Neural crest cell (in vitro differentiated cells): ENCODE results near the gene PRR19. TPM values are rescaled to one million over a fixed set of nuclear protein-coding genes. Genes with fewer than 3 reads are reported as not detected.

Experiments used
- DNase-seq: peaks from one replicate; pipeline ENCODE4 v3.0.0; 2021; ENCODE audit warnings: low read depth, mixed read lengths, low spot score
- H3K27ac Mint-ChIP-seq: one replicate; pipeline ENCODE4 v1.8.0; 2021; ENCODE audit warnings: mild to moderate bottlenecking, mixed read lengths; ENCODE audit not compliant: unreplicated experiment
- H3K27me3 Mint-ChIP-seq: 2 replicates; pipeline ENCODE4 v1.8.0; 2021; ENCODE audit warnings: low read depth, mild to moderate bottlenecking, mixed read lengths
- H3K36me3 Mint-ChIP-seq: 2 replicates; pipeline ENCODE4 v1.8.0; 2021; ENCODE audit warnings: low read depth, mild to moderate bottlenecking, mixed read lengths
- H3K4me1 Mint-ChIP-seq: 2 replicates; pipeline ENCODE4 v1.8.0; 2021; ENCODE audit warnings: mixed read lengths
- H3K4me3 Mint-ChIP-seq: one replicate; pipeline ENCODE4 v1.8.0; 2021; ENCODE audit warnings: mild to moderate bottlenecking, mixed read lengths
- H3K9me3 Mint-ChIP-seq: 2 replicates; pipeline ENCODE4 v1.8.0; 2021; ENCODE audit warnings: mixed read lengths
- total RNA-seq: library from RNA; stranded (reverse); gene quantifications from 2 replicates; pipeline ENCODE4 v1.2.1, GENCODE V29; 2021
- TF ChIP-seq, protein P1 (sequence below): fragments of 200-600 bp; sonication (generic); conservative IDR thresholded peaks from 2 replicates; pipeline ENCODE4 v1.5.0; 2021; ENCODE audit warnings: antibody characterized with exemption, mild to moderate bottlenecking

Gene PRR19
- total RNA-seq, 1 donor from 2014 or later = 2.8 TPM

DNA sequence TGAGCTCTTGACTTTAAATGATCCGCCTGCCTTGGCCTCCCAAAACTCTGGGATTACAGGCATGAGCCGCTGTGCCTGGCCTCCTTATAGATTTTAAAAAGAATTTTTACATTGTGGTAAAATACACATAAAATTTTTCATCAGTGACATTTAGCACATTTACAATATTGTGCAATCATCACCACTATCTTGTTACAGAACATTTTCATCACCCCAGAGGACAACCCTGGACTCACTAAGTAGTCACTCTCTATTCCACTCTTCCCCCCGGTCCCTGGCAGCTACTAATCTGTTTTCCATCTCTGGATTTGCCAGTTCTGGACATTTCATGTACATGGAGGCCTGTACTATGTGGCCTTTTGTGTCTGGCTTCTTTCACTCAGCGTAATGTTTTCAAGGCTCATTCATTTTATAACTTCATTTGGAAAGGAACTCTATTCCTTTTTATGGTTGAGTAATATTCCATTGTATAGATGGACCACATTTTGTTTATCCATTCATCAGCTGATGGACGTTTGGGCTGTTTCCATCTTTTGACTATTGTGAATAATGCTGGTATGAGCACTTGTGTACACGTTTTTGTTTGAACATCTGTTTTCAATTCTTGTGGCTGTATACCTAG, 43.4 kb downstream of the PRR19 start:
- Mint-ChIP-seq H3K27me3 (no peaks in the 10 kb centered on the region), H3K36me3 (peaks cover 7% of the 10 kb centered on the region), H3K4me1 (peaks cover 4% of the 10 kb centered on the region), H3K4me3 (no peak overlapping the region), H3K9me3 (no peaks in the 10 kb centered on the region), H3K27ac (no peak overlapping the region)
- no peak for DNase-seq
- TF ChIP-seq, protein P1, sequence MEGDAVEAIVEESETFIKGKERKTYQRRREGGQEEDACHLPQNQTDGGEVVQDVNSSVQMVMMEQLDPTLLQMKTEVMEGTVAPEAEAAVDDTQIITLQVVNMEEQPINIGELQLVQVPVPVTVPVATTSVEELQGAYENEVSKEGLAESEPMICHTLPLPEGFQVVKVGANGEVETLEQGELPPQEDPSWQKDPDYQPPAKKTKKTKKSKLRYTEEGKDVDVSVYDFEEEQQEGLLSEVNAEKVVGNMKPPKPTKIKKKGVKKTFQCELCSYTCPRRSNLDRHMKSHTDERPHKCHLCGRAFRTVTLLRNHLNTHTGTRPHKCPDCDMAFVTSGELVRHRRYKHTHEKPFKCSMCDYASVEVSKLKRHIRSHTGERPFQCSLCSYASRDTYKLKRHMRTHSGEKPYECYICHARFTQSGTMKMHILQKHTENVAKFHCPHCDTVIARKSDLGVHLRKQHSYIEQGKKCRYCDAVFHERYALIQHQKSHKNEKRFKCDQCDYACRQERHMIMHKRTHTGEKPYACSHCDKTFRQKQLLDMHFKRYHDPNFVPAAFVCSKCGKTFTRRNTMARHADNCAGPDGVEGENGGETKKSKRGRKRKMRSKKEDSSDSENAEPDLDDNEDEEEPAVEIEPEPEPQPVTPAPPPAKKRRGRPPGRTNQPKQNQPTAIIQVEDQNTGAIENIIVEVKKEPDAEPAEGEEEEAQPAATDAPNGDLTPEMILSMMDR = no peak

DNA sequence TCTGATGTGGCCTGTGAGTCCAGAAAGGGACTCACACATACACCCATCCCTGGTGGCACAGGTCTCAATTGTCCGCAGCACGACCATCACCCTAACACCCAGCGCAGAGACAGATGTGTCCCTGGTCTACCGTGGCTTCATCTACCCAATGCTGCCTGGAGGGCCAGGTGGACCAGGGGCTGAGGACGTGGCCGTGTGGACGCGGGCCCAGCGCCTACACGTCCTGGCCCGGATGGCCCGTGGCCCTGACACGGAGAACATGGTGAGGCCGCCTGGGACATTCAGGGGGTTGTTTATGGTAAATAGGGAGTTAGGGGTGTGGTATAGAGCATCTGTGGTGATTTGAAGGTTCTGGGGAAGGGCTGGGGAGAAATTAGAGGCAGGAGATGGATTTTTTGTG, 46.3 kb downstream of the PRR19 start:
- Mint-ChIP-seq H3K9me3 (no peaks in the 10 kb centered on the region), H3K4me3 (no peak overlapping the region), H3K36me3 (peaks cover 7% of the 10 kb centered on the region), H3K27me3 (no peaks in the 10 kb centered on the region), H3K4me1 (peaks cover 15% of the 10 kb centered on the region), H3K27ac (no peak overlapping the region)
- no peak for DNase-seq
- TF ChIP-seq, protein P1 = no peak

- Mint-ChIP-seq H3K36me3 (peaks cover 11% of the 10 kb centered on the region), H3K4me3 (no peak overlapping the region), H3K9me3 (no peaks in the 10 kb centered on the region), H3K27ac (peak overlapping the region; percentile 84), H3K4me1 (peaks cover 20% of the 10 kb centered on the region), H3K27me3 (no peaks in the 10 kb centered on the region)
- no peak for DNase-seq
- TF ChIP-seq, protein P1 = no peak
These were observed 47.6 kb downstream of the PRR19 start for GRCh38 chr19:42349378-42350107.

GRCh38 chr19:42350417-42350816, 48.5 kb downstream of the PRR19 start:
- TF ChIP-seq, protein P1 = no peak

GRCh38 chr19:42351079-42351735, 49.3 kb downstream of the PRR19 start:
- H3K27me3 Mint-ChIP-seq = no peaks in the 10 kb centered on the region

More at GRCh38 chr19:42350417-42350816, 48.5 kb downstream of the PRR19 start:
- peaks cover 9% of the 10 kb centered on the region for H3K36me3 Mint-ChIP-seq
- H3K27ac Mint-ChIP-seq = no peak overlapping the region
- H3K4me1 Mint-ChIP-seq = peaks cover 20% of the 10 kb centered on the region
- no peaks in the 10 kb centered on the region for H3K27me3 Mint-ChIP-seq
- DNase-seq = no peak
- H3K4me3 Mint-ChIP-seq = no peak overlapping the region
- no peaks in the 10 kb centered on the region for H3K9me3 Mint-ChIP-seq

More at GRCh38 chr19:42351079-42351735, 49.3 kb downstream of the PRR19 start:
- Mint-ChIP-seq H3K9me3 (no peaks in the 10 kb centered on the region), H3K27ac (no peak overlapping the region), H3K4me1 (peaks cover 20% of the 10 kb centered on the region), H3K36me3 (peaks cover 8% of the 10 kb centered on the region), H3K4me3 (no peak overlapping the region)
- DNase-seq = no peak
- TF ChIP-seq, protein P1 = no peak
